Trophoblast cell (in vitro differentiated cells and primary cell): ENCODE measurements around the gene CYTH3.

ENCODE experiments used
- DNase-seq, 2 donors: peaks; one replicate each; pipeline ENCODE4 v3.0.0-alpha.2; 2016
- H2AFZ ChIP-seq: 2 replicates; pipeline ENCODE4 v1.6.1; 2013; ENCODE audit warnings: low read length, moderate library complexity, mild to moderate bottlenecking; ENCODE audit not compliant: insufficient read depth, poor library complexity
- H2AK5ac ChIP-seq: 2 replicates; pipeline ENCODE4 v1.6.1; 2013; ENCODE audit warnings: mild to moderate bottlenecking, low read length
- H2BK120ac ChIP-seq: 2 replicates; pipeline ENCODE4 v1.6.1; 2013; ENCODE audit warnings: low read length, mild to moderate bottlenecking, moderate library complexity; ENCODE audit not compliant: insufficient read depth, poor library complexity
- H2BK12ac ChIP-seq: 2 replicates; pipeline ENCODE4 v1.6.1; 2013; ENCODE audit warnings: mild to moderate bottlenecking, low read length, moderate library complexity
- H2BK5ac ChIP-seq: 2 replicates; pipeline ENCODE4 v1.6.1; 2013; ENCODE audit warnings: low read length, low read depth, moderate library complexity, mild to moderate bottlenecking; ENCODE audit not compliant: poor library complexity
- H3K14ac ChIP-seq: 2 replicates; pipeline ENCODE4 v1.6.1; 2013; ENCODE audit warnings: mild to moderate bottlenecking, low read length
- H3K18ac ChIP-seq: 2 replicates; pipeline ENCODE4 v1.6.1; 2013; ENCODE audit warnings: mild to moderate bottlenecking, low read length
- H3K23ac ChIP-seq: 2 replicates; pipeline ENCODE4 v1.6.1; 2013; ENCODE audit warnings: low read length
- H3K27ac ChIP-seq: 2 replicates; pipeline ENCODE4 v1.5.1; 2013; ENCODE audit warnings: low read depth, mild to moderate bottlenecking, inconsistent platforms, low read length, moderate library complexity
- H3K27me3 ChIP-seq: 2 replicates; pipeline ENCODE4 v1.6.1; 2013; ENCODE audit warnings: inconsistent platforms, mild to moderate bottlenecking, low read length, moderate library complexity; ENCODE audit not compliant: insufficient read depth
- H3K36me3 ChIP-seq, 2 experiments: 1 replicate in 1 of 2; 2 replicates in 1 of 2; pipeline ENCODE4 v1.6.1; 2013; ENCODE audit warnings: low read length in 2 of 2, mild to moderate bottlenecking in 2 of 2, moderate library complexity in 1 of 2; ENCODE audit not compliant: insufficient read depth in 2 of 2, control insufficient read depth in 1 of 2
- H3K4ac ChIP-seq: 2 replicates; pipeline ENCODE4 v1.6.1; 2013; ENCODE audit warnings: low read depth, mild to moderate bottlenecking, low read length, moderate library complexity
- H3K4me1 ChIP-seq, 2 experiments: 1 replicate in 1 of 2; 2 replicates in 1 of 2; pipeline ENCODE4 v1.6.1; 2013; ENCODE audit warnings: low read length in 2 of 2, mild to moderate bottlenecking in 2 of 2, moderate library complexity in 1 of 2; ENCODE audit not compliant: insufficient read depth in 2 of 2, control insufficient read depth in 1 of 2
- H3K4me2 ChIP-seq: 2 replicates; pipeline ENCODE4 v1.6.1; 2013; ENCODE audit warnings: inconsistent platforms, mild to moderate bottlenecking, low read length, moderate library complexity
- H3K4me3 ChIP-seq: 2 replicates; pipeline ENCODE4 v1.5.1; 2013; ENCODE audit warnings: mild to moderate bottlenecking, low read depth, low read length, inconsistent platforms
- H3K79me1 ChIP-seq: one replicate; pipeline ENCODE4 v1.6.1; 2013; ENCODE audit warnings: low read length
- H3K79me2 ChIP-seq: 2 replicates; pipeline ENCODE4 v1.6.1; 2013; ENCODE audit warnings: low read length, mild to moderate bottlenecking; ENCODE audit not compliant: control insufficient read depth, insufficient read depth, poor library complexity
- H3K9ac ChIP-seq: 2 replicates; pipeline ENCODE4 v1.6.1; 2013; ENCODE audit warnings: mild to moderate bottlenecking, low read length
- H3K9me3 ChIP-seq: 2 replicates; pipeline ENCODE4 v1.6.1; 2013; ENCODE audit warnings: low read depth, mild to moderate bottlenecking, control low read depth, inconsistent platforms, low read length; ENCODE audit not compliant: insufficient read depth
- H4K12ac ChIP-seq: 2 replicates; pipeline ENCODE4 v1.6.1; 2013; ENCODE audit warnings: low read depth, mild to moderate bottlenecking, low read length, moderate library complexity
- H4K8ac ChIP-seq: 2 replicates; pipeline ENCODE4 v1.6.1; 2013; ENCODE audit warnings: low read depth, mild to moderate bottlenecking, low read length, moderate library complexity
- H4K91ac ChIP-seq: one replicate; pipeline ENCODE4 v1.6.1; 2013; ENCODE audit warnings: low read depth, mild to moderate bottlenecking, low read length, moderate library complexity
- WGBS: extraction: QIAGEN DNeasy Blood & Tissue Kit; methylation state at CpG from one replicate; pipeline ENCODE4 v1.1.7; 2013; ENCODE audit warnings: missing lambda C conversion rate; ENCODE audit not compliant: insufficient read length, insufficient coverage; ENCODE audit errors: extremely low coverage; 5-methylcytosine and 5-hydroxymethylcytosine counted together

The CYTH3 gene

GRCh38 chr7:6203381-6203780 lies 69.0 kb downstream of the CYTH3 start:
- DNase-seq = no peak
- H3K79me2 ChIP-seq = no peaks in the 10 kb centered on the region
- H3K27me3 ChIP-seq = no peaks in the 10 kb centered on the region
- no peak overlapping the region for H3K9ac ChIP-seq
- no peak overlapping the region for H2BK120ac ChIP-seq
- no peak overlapping the region for H4K91ac ChIP-seq
- no peak overlapping the region for H2AFZ ChIP-seq
- H3K9me3 ChIP-seq = no peaks in the 10 kb centered on the region
- no peak overlapping the region for H3K27ac ChIP-seq
- H2BK12ac ChIP-seq = no peak overlapping the region
- no peak overlapping the region for H3K4ac ChIP-seq
- no CpG with 5 or more reads among the region's 5 CpGs for WGBS
- no peak overlapping the region for H4K8ac ChIP-seq
- H3K79me1 ChIP-seq = no peaks in the 10 kb centered on the region
- no peak overlapping the region for H3K14ac ChIP-seq
- no peaks in the 10 kb centered on the region for H3K36me3 ChIP-seq
- no peak overlapping the region for H3K4me3 ChIP-seq
- no peak overlapping the region for H3K23ac ChIP-seq
- peaks cover 4 to 7% of the 10 kb centered on the region in 2 experiments for H3K4me1 ChIP-seq
- H3K4me2 ChIP-seq = no peak overlapping the region
- H2AK5ac ChIP-seq = no peak overlapping the region
- H2BK5ac ChIP-seq = no peak overlapping the region
- H3K18ac ChIP-seq = no peak overlapping the region
- H4K12ac ChIP-seq = no peak overlapping the region

GRCh38 chr7:6202117-6202516 lies 70.3 kb downstream of the CYTH3 start:
- no peak overlapping the region for H3K9ac ChIP-seq
- H4K8ac ChIP-seq = no peak overlapping the region
- no peak overlapping the region for H2AK5ac ChIP-seq
- no peaks in the 10 kb centered on the region for H3K79me2 ChIP-seq
- H3K18ac ChIP-seq = no peak overlapping the region
- H3K36me3 ChIP-seq = no peaks in the 10 kb centered on the region
- no peak overlapping the region for H3K4me2 ChIP-seq
- no peak overlapping the region for H3K4ac ChIP-seq
- H3K4me3 ChIP-seq = no peak overlapping the region
- no peak overlapping the region for H4K91ac ChIP-seq
- no CpG with 5 or more reads among the region's 10 CpGs for WGBS
- H4K12ac ChIP-seq = no peak overlapping the region
- H2BK5ac ChIP-seq = no peak overlapping the region
- no peaks in the 10 kb centered on the region for H3K9me3 ChIP-seq
- H3K23ac ChIP-seq = no peak overlapping the region
- H3K79me1 ChIP-seq = no peaks in the 10 kb centered on the region
- no peaks in the 10 kb centered on the region for H3K27me3 ChIP-seq
- H2BK120ac ChIP-seq = no peak overlapping the region
- H3K27ac ChIP-seq = no peak overlapping the region
- DNase-seq = no peak
- H3K14ac ChIP-seq = no peak overlapping the region
- peaks cover 4 to 9% of the 10 kb centered on the region in 2 experiments for H3K4me1 ChIP-seq
- no peak overlapping the region for H2AFZ ChIP-seq
- H2BK12ac ChIP-seq = no peak overlapping the region

- Histone ChIP-seq H4K12ac (no peak overlapping the region), H3K4me1 (peaks cover 4 to 9% of the 10 kb centered on the region in 2 experiments), H3K9ac (no peak overlapping the region), H3K18ac (no peak overlapping the region), H3K27me3 (no peaks in the 10 kb centered on the region), H3K4me3 (no peak overlapping the region), H3K9me3 (no peaks in the 10 kb centered on the region), H3K14ac (no peak overlapping the region), H3K4me2 (no peak overlapping the region), H2BK12ac (no peak overlapping the region), H3K79me2 (no peaks in the 10 kb centered on the region), H2BK5ac (no peak overlapping the region), H4K91ac (no peak overlapping the region), H2AFZ (no peak overlapping the region), H3K36me3 (no peaks in the 10 kb centered on the region), H4K8ac (no peak overlapping the region), H3K27ac (no peak overlapping the region), H3K79me1 (no peaks in the 10 kb centered on the region), H3K23ac (no peak overlapping the region), H3K4ac (no peak overlapping the region), H2AK5ac (no peak overlapping the region), H2BK120ac (no peak overlapping the region)
- no CpG with 5 or more reads among the region's 11 CpGs for WGBS
- DNase-seq = no peak
Observed at GRCh38 chr7:6200971-6201370, 71.5 kb downstream of the CYTH3 start.

- H4K91ac ChIP-seq = no peak overlapping the region
Observed at GRCh38 chr7:6198689-6199595, 73.5 kb downstream of the CYTH3 start.

More at GRCh38 chr7:6198689-6199595, 73.5 kb downstream of the CYTH3 start:
- Histone ChIP-seq H3K4me3 (no peak overlapping the region), H2BK12ac (no peak overlapping the region), H3K36me3 (no peaks in the 10 kb centered on the region), H2BK120ac (no peak overlapping the region), H3K4me2 (no peak overlapping the region), H2AFZ (no peak overlapping the region), H3K4me1 (peaks cover 4 to 9% of the 10 kb centered on the region in 2 experiments), H2AK5ac (no peak overlapping the region), H3K79me1 (no peaks in the 10 kb centered on the region), H3K9ac (no peak overlapping the region), H3K27me3 (no peaks in the 10 kb centered on the region), H3K27ac (no peak overlapping the region), H3K4ac (no peak overlapping the region), H4K12ac (no peak overlapping the region), H3K79me2 (peaks cover 2% of the 10 kb centered on the region), H2BK5ac (no peak overlapping the region), H4K8ac (no peak overlapping the region), H3K18ac (no peak overlapping the region), H3K14ac (no peak overlapping the region), H3K9me3 (no peaks in the 10 kb centered on the region), H3K23ac (no peak overlapping the region)
- WGBS = no CpG with 5 or more reads among the region's 4 CpGs
- DNase-seq = no peak
